HG02852 (cell line): ENCODE data around the gene GTF2A1L.

Experiments
- ATAC-seq: cut with Tn5 transposase; IDR thresholded peaks from one replicate; pipeline ENCODE4 v1.9.1; 2021; ENCODE audit warnings: mild to moderate bottlenecking, moderate library complexity; ENCODE audit not compliant: unreplicated experiment

GTF2A1L gene

GRCh38 chr2:48727560-48727959, 109.9 kb downstream of the GTF2A1L start:
- ATAC-seq: no peak

GRCh38 chr2:48728295-48728694, 110.6 kb downstream of the GTF2A1L start:
- ATAC-seq: no peak

GRCh38 chr2:48728840-48729239, 111.2 kb downstream of the GTF2A1L start:
- ATAC-seq: no peak
